Naive thymus-derived CD4-positive, alpha-beta T cell (primary cell): ENCODE measurements around the gene TSPAN14. TPM values are rescaled to one million over a fixed set of nuclear protein-coding genes. Genes with fewer than 3 reads are reported as not detected.

Experiments
- ATAC-seq: fragments of 150-1000 bp; cut with Tn5 transposase; 2 replicates; pipeline ENCODE4 v1.10.0; 2021; ENCODE audit warnings: mild to moderate bottlenecking, moderate library complexity
- CTCF ChIA-PET: fragments of 350-600 bp; sonication (Branson Sonifier 250); formaldehyde crosslinking; loops from one replicate; lab custom pipeline; 2021; ENCODE audit warnings: antibody characterized with exemption; lab: Charles Lee
- POLR2A ChIA-PET: fragments of 350-600 bp; sonication (Branson Sonifier 250); formaldehyde crosslinking; loops from one replicate; lab custom pipeline; 2021; ENCODE audit warnings: antibody characterized with exemption, inconsistent platforms; lab: Charles Lee
- DNase-seq, 9 donors: peaks; one replicate each; pipeline versions ENCODE4 v3.0.0 to v3.0.0-alpha.2; 2020 to 2022; ENCODE audit warnings: mixed read lengths in 1 of 9
- H3K27ac ChIP-seq: one replicate; pipeline ENCODE4 v1.7.0; 2013; ENCODE audit warnings: mild to moderate bottlenecking, low read depth, low read length, moderate library complexity
- H3K27me3 ChIP-seq, 2 donors: one replicate each; pipeline ENCODE4 v1.7.0; 2013; ENCODE audit warnings: low read length in 2 of 2, mild to moderate bottlenecking in 2 of 2, moderate library complexity in 2 of 2; ENCODE audit not compliant: control insufficient read depth in 2 of 2, insufficient read depth in 2 of 2
- H3K36me3 ChIP-seq, 3 experiments: 1 replicate in 2 of 3; 2 replicates in 1 of 3; pipeline ENCODE4 v1.7.0; 2013; ENCODE audit warnings: low read length in 3 of 3, mild to moderate bottlenecking in 3 of 3, moderate library complexity in 1 of 3; ENCODE audit not compliant: insufficient read depth in 3 of 3, control insufficient read depth in 2 of 3
- H3K4me1 ChIP-seq, 2 donors: one replicate each; pipeline ENCODE4 v1.7.0; 2013; ENCODE audit warnings: low read length in 2 of 2, mild to moderate bottlenecking in 2 of 2, moderate library complexity in 1 of 2; ENCODE audit not compliant: control insufficient read depth in 2 of 2, insufficient read depth in 2 of 2
- H3K4me3 ChIP-seq: 2 replicates; pipeline ENCODE4 v1.7.0; 2013; ENCODE audit warnings: mild to moderate bottlenecking, low read length
- H3K9me3 ChIP-seq, 3 experiments: 1 replicate in 2 of 3; 2 replicates in 1 of 3; pipeline ENCODE4 v1.7.0; 2013; ENCODE audit warnings: low read length in 3 of 3; ENCODE audit not compliant: control insufficient read depth in 2 of 3
- H3K27ac Mint-ChIP-seq, 9 donors: one replicate each; pipeline ENCODE4 v1.8.0; 2020 to 2022; ENCODE audit warnings: mixed read lengths in 9 of 9, mild to moderate bottlenecking in 8 of 9, moderate library complexity in 5 of 9, inconsistent platforms in 2 of 9
- H3K27me3 Mint-ChIP-seq, 5 donors: one replicate each; pipeline ENCODE4 v1.8.0; 2021 to 2022; ENCODE audit warnings: mixed read lengths in 5 of 5, mild to moderate bottlenecking in 1 of 5
- H3K36me3 Mint-ChIP-seq, 5 donors: one replicate each; pipeline ENCODE4 v1.8.0; 2020 to 2022; ENCODE audit warnings: mixed read lengths in 5 of 5, mild to moderate bottlenecking in 3 of 5, inconsistent platforms in 1 of 5
- H3K4me1 Mint-ChIP-seq, 7 donors: one replicate each; pipeline ENCODE4 v1.8.0; 2020 to 2022; ENCODE audit warnings: mixed read lengths in 7 of 7, mild to moderate bottlenecking in 3 of 7, inconsistent platforms in 1 of 7
- H3K4me3 Mint-ChIP-seq, 10 donors: one replicate each; pipeline ENCODE4 v1.8.0; 2020 to 2022; ENCODE audit warnings: mild to moderate bottlenecking in 10 of 10, mixed read lengths in 10 of 10, moderate library complexity in 6 of 10, inconsistent platforms in 2 of 10
- H3K9me3 Mint-ChIP-seq, 11 donors: one replicate each; pipeline ENCODE4 v1.8.0; 2020 to 2022; ENCODE audit warnings: mixed read lengths in 11 of 11, mild to moderate bottlenecking in 4 of 11, inconsistent platforms in 1 of 11, moderate library complexity in 1 of 11
- intact Hi-C, 2 donors: fragments of 100-400 bp; cut with micrococcal nuclease; formaldehyde crosslinking; loops; one replicate each; pipeline ENCODE4 v1.15.1; 2023
- polyA plus RNA-seq, 2 donors: library from polyadenylated mRNA; unstranded; fragments of 300-500 nt; fragmentation: Illumina TruSeq; gene quantifications; one replicate each; pipeline ENCODE4 v1.2.3, GENCODE V29; 2021
- total RNA-seq, 6 experiments: library from RNA in 5 of 6; stranded (reverse) in 5 of 6; gene quantifications; 1 replicate in 5 of 6; 2 replicates in 1 of 6; pipeline ENCODE4 v1.2.3 and lab custom pipeline; 2021 to 2026

Gene TSPAN14
- total and polyA plus RNA-seq, 7 experiments from 2014 or later = 135 to 386 (median 161) TPM

DNA sequence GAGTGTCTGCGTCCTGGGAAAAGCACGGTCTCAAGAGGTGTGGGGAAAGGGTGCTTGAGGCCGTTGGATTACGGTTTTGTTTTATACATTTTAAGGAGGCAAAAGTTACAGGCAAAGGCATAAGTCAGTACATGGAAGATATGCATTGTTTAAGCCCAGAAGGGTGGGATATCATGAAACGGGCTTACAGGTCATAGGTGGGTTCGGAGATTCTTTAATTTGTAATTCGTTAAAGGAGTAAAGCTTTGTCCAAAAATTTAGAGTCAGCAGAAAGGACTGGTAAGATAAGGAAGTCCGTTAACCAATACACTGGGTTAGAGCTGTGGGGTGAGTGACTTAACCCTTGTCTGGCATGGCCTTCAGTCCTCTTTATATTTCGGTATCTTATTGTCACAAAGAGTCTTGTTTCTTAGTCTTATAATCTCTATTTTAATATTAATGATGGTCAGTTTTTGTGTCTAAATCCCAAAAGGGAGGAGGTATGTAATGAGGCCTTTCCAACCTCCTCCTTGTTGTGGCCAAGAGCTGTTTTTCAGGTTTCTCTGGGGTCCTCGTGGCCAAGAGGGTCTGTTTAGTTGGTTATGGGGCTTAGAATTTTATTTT is 12.7 kb downstream of the TSPAN14 start:
- intact Hi-C loops = loop anchor here (1.0 to 10.0 kb wide), 7 partner anchors 13 to 1400 kb away; partner anchors contain the start of genes ANXA11 (in 1 of the 2), TSPAN14 (in 1 of the 2), ZCCHC24 (in 1 of the 2) and ZMIZ1 (in 1 of the 2)
- peaks cover 0 to 13% (median 0%) of the 10 kb centered on the region in 3 experiments for H3K36me3 ChIP-seq
- no peaks in the 10 kb centered on the region for H3K27me3 ChIP-seq
- H3K4me1 ChIP-seq = peaks cover 86 to 95% of the 10 kb centered on the region in 2 donors
- Mint-ChIP-seq H3K27ac (peak overlapping the region; percentile 87 to 99 (median 98)), H3K27me3 (no peaks in the 10 kb centered on the region), H3K4me3 (peak overlapping the region; percentile 79 to 98 (median 86)), H3K9me3 (no peaks in the 10 kb centered on the region), H3K4me1 (peaks cover 73 to 99% (median 93%) of the 10 kb centered on the region in 7 donors), H3K36me3 (peaks cover 6 to 46% (median 13%) of the 10 kb centered on the region in 5 donors)
- peak overlapping the region; percentile 57 for H3K4me3 ChIP-seq
- H3K9me3 ChIP-seq = no peaks in the 10 kb centered on the region
- POLR2A ChIA-PET = interaction anchor here (1.4 to 32.8 kb wide), 9 partner anchors 11 to 58 kb away, joined by 5 to 608 read pairs (median 17); partner anchors contain the start of gene TSPAN14
- no peak for DNase-seq
- no peak for ATAC-seq
- CTCF ChIA-PET = interaction anchor here (0.9 to 39.2 kb wide), 9 partner anchors 8 to 39 kb away, joined by 3 to 839 read pairs (median 17); no protein-coding TSS in a partner anchor
- peak overlapping the region; percentile 84 for H3K27ac ChIP-seq

DNA sequence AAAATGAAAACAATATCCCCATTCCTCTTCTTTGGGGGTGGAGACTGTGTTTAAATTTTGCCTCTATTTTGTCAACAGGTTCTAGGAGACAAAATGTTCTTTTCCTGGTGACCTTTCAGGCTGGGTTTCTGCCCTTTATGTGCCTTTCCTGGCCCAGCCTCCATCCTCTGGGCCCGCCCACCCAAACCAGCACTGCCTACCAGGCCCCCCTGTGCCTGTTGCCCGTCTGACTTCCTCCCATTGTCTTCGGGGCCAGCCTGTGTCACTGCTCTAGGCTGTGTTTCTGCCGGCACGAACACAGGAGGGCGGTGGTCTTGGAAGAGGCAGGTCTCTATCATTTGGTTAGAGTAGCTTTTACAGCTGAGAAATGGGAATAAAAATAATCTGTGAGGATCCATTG is 13.9 kb downstream of the TSPAN14 start:
- H3K4me3 ChIP-seq = peak overlapping the region; percentile 57
- ATAC-seq (peak; percentile 51), DNase-seq (peak in 7 of 9 donors; percentile 57 to 84 (median 65))
- Mint-ChIP-seq H3K27me3 (no peaks in the 10 kb centered on the region), H3K27ac (peak overlapping the region; percentile 87 to 99 (median 98)), H3K4me1 (peaks cover 77 to 99% (median 93%) of the 10 kb centered on the region in 7 donors), H3K36me3 (peaks cover 6 to 46% (median 21%) of the 10 kb centered on the region in 5 donors), H3K9me3 (no peaks in the 10 kb centered on the region), H3K4me3 (peak overlapping the region; percentile 79 to 98 (median 86))
- ChIA-PET CTCF (interaction anchor here (0.9 to 39.2 kb wide), 11 partner anchors 9 to 63 kb away, joined by 3 to 839 read pairs (median 11); no protein-coding TSS in a partner anchor), POLR2A (interaction anchor here (0.6 to 32.8 kb wide), 7 partner anchors 12 to 58 kb away, joined by 3 to 608 read pairs (median 26); partner anchors contain the start of gene TSPAN14)
- no peaks in the 10 kb centered on the region for H3K9me3 ChIP-seq
- H3K36me3 ChIP-seq = peaks cover 0 to 23% (median 0%) of the 10 kb centered on the region in 3 experiments
- intact Hi-C loops = loop anchor here in 1 of 2 donors (1.0 to 10.0 kb wide), 6 partner anchors 9 to 1401 kb away; partner anchors contain the start of genes ANXA11, ZCCHC24 and ZMIZ1
- H3K27ac ChIP-seq = peak overlapping the region; percentile 84
- H3K27me3 ChIP-seq = no peaks in the 10 kb centered on the region
- H3K4me1 ChIP-seq = peaks cover 85 to 95% of the 10 kb centered on the region in 2 donors

DNA sequence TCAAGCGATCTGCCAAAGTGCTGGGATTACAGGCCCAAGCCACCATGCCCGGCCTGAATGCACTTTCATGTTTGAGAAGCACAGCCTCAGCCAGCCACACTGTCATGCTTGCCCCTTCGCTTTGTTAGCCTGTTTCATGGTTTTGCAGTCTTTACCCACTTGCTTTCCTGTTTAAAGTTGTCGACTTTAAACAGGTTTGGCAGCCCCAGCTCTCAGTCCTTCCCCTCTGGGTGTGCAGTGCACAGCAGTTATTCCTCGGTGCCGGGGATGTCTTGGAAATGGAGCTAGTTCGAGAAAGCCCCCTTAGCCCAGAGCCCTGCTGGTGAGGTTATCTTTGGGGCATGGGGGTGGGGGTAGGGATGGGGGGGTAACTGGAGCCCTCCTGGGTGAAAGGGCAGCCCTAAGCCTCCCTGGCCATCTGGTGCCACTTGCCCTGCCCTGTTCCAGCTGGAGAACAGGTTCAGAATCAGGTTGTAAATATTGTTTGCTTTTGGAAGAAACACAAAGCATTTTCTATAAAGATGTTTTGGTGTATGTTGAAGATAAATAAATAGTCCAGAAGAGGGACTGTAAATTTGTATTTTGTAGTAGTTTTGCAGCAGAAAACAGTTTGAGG is 14.8 kb downstream of the TSPAN14 start:
- Histone ChIP-seq H3K9me3 (no peaks in the 10 kb centered on the region), H3K36me3 (peaks cover 0 to 29% (median 0%) of the 10 kb centered on the region in 3 experiments), H3K27ac (peak overlapping the region; percentile 84), H3K4me3 (peak overlapping the region; percentile 57), H3K27me3 (no peaks in the 10 kb centered on the region), H3K4me1 (peaks cover 85 to 95% of the 10 kb centered on the region in 2 donors)
- CTCF ChIA-PET = interaction anchor here (1.2 to 39.2 kb wide), 7 partner anchors 10 to 37 kb away, joined by 4 to 839 read pairs (median 19); no protein-coding TSS in a partner anchor
- Mint-ChIP-seq H3K36me3 (peaks cover 0 to 44% (median 21%) of the 10 kb centered on the region in 5 donors), H3K27ac (peak overlapping the region; percentile 87 to 99 (median 98)), H3K27me3 (no peaks in the 10 kb centered on the region), H3K4me1 (peaks cover 72 to 99% (median 93%) of the 10 kb centered on the region in 7 donors), H3K9me3 (no peaks in the 10 kb centered on the region), H3K4me3 (peak overlapping the region; percentile 79 to 98 (median 86))
- intact Hi-C loops = loop anchor here in 1 of 2 donors (1.0 to 10.0 kb wide), 6 partner anchors 10 to 1402 kb away; partner anchors contain the start of genes ANXA11, ZCCHC24 and ZMIZ1
- POLR2A ChIA-PET = interaction anchor here (0.6 to 32.8 kb wide), 9 partner anchors 8 to 60 kb away, joined by 3 to 608 read pairs (median 13); partner anchors contain the start of gene TSPAN14
- DNase-seq (peak in 2 of 9 donors; percentile 39), ATAC-seq (peak; percentile 17)

DNA sequence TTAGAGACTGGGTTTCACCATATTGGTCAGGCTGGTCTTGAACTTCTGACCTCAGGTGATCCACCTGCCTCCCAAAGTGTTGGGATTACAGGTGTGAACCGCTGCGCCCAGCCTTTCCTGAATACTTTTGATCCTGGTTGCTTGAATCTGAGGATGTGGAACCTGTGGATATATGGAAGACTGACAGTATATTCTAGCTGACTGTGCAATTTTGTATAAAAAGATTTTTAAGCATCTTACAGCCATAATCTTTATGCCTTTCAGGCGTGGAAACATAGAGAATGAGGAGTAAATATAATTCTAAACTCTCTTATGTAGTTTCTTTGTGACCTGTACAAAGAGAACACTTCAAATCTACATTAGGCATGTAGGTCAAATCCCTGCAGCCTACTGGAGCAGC is 16.2 kb downstream of the TSPAN14 start:
- peak overlapping the region in 9 of 10 donors; percentile 79 to 98 (median 85) for H3K4me3 Mint-ChIP-seq
- ATAC-seq (no peak), DNase-seq (no peak)
- peak overlapping the region; percentile 46 for H3K4me3 ChIP-seq
- no peaks in the 10 kb centered on the region for H3K9me3 Mint-ChIP-seq
- CTCF ChIA-PET = interaction anchor here (0.9 to 39.2 kb wide), 4 partner anchors 11 to 36 kb away, joined by 3 to 839 read pairs (median 30); no protein-coding TSS in a partner anchor
- peaks cover 0 to 54% (median 21%) of the 10 kb centered on the region in 5 donors for H3K36me3 Mint-ChIP-seq
- peaks cover 76 to 99% (median 94%) of the 10 kb centered on the region in 7 donors for H3K4me1 Mint-ChIP-seq
- H3K36me3 ChIP-seq = peaks cover 0 to 41% (median 0%) of the 10 kb centered on the region in 3 experiments
- POLR2A ChIA-PET = interaction anchor here (1.2 to 32.8 kb wide), 5 partner anchors 15 to 31 kb away, joined by 3 to 608 read pairs (median 318); partner anchors contain the start of gene TSPAN14
- no peaks in the 10 kb centered on the region for H3K27me3 Mint-ChIP-seq
- intact Hi-C loops = no loop called here
- H3K27ac ChIP-seq = peak overlapping the region; percentile 84
- no peaks in the 10 kb centered on the region for H3K27me3 ChIP-seq
- H3K27ac Mint-ChIP-seq = peak overlapping the region in 8 of 9 donors; percentile 84 to 99 (median 97)
- H3K9me3 ChIP-seq = no peaks in the 10 kb centered on the region
- H3K4me1 ChIP-seq = peaks cover 85 to 93% of the 10 kb centered on the region in 2 donors

DNA sequence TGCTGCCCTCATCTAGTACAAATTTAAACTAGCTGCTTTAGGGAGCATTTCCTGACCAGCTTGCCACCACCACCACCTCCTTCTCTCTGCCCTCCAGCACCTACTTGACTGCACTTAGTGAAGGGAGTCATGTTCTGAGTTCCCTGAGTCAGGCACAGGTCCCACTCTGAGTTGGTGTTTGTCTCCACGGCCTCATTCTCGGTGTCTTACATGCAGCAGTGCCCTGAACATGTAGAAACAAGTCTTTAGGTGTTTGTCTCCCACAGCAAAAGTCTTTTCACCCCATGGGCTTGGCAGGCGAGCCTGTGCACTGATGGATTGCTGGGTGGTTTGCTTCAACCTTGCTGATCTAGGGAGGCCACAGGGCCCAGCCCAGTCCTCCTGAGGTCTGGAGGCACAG is 16.9 kb downstream of the TSPAN14 start:
- Histone ChIP-seq H3K27me3 (no peaks in the 10 kb centered on the region), H3K4me3 (peak overlapping the region; percentile 46), H3K4me1 (peaks cover 84 to 87% of the 10 kb centered on the region in 2 donors), H3K36me3 (peaks cover 0 to 45% (median 0%) of the 10 kb centered on the region in 3 experiments), H3K27ac (peak overlapping the region; percentile 84), H3K9me3 (no peaks in the 10 kb centered on the region)
- Mint-ChIP-seq H3K27ac (peak overlapping the region; percentile 84 to 99 (median 95)), H3K9me3 (no peaks in the 10 kb centered on the region), H3K36me3 (peaks cover 0 to 52% (median 21%) of the 10 kb centered on the region in 5 donors), H3K27me3 (no peaks in the 10 kb centered on the region), H3K4me1 (peaks cover 69 to 99% (median 90%) of the 10 kb centered on the region in 7 donors), H3K4me3 (peak overlapping the region; percentile 79 to 98 (median 84))
- DNase-seq (no peak), ATAC-seq (no peak)
- ChIA-PET CTCF (interaction anchor here (0.9 to 39.2 kb wide), 4 partner anchors 12 to 35 kb away, joined by 3 to 839 read pairs (median 11); no protein-coding TSS in a partner anchor), POLR2A (interaction anchor here (1.2 to 32.8 kb wide), 4 partner anchors 15 to 30 kb away, joined by 3 to 608 read pairs (median 450); partner anchors contain the start of gene TSPAN14)
- intact Hi-C loops = no loop called here
